NOMO-1 treated with dmso at 0.1 percent for 144 hours (cell line): ENCODE results near the gene MACF1.

Source experiments
- DNase-seq: peaks from one replicate; lab custom pipeline; 2025; ENCODE audit not compliant: unreplicated experiment; lab: John Stamatoyannopoulos, UW

The MACF1 gene

DNA sequence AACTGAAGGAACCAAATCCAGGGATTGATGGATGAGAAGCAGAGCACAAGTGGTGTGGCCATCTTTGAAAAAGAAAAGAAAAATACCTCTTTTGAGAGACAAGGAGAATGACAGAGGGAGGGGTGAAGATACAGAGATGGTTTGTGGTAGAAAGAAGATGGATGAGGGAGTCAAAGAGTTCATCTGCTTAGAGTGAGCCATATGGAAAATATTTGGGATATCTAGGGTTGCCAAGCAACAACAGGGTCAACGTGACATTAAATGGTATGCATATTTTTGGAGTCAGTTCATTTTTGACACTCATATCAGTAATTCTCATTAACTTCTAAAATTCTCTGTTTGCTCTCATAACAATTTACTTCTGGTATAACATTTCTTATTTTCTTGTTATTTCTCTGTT, 50.7 kb downstream of the MACF1 start:
- DNase-seq, result no peak

GRCh38 chr1:39258146-39258924, 53.8 kb downstream of the MACF1 start:
- no peak for DNase-seq

DNA sequence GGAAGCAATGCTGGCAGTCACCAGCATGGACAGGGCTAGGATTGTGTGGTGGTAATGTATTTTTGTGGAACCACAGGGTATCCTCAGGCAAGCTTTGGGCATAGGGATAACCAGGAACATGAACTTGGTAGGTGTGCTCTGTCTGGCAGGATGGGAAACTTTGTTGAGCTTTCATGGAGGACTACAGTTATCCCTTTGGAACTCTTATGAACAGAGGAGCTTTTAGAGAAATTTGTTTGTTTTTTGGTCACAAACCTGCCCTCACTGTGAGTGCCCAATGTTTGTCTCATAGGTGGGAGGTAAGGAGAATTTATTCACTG, 54.4 kb downstream of the MACF1 start:
- no peak for DNase-seq

GRCh38 chr1:39261712-39262221, 57.3 kb downstream of the MACF1 start:
- DNase-seq, result no peak

DNA sequence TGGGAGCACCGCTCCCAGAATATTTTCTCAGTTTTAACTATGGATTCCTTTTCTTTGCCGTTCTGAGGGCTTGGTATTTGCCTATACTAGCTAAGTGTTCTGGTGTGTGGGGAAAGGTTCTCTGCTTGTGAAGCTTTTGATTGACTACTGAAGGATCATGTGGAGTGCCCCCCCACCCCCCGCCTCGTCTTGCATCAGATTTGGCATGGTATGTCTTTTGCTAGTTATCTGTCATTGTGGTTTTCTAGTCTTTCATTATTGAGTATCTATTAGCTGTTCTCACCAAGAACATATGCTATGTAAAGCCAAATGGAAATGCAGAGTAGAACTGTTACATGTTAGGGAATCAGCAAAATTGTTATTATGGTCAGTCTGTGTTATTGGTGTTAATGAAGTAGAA, 58.3 kb downstream of the MACF1 start:
- no peak for DNase-seq

DNA sequence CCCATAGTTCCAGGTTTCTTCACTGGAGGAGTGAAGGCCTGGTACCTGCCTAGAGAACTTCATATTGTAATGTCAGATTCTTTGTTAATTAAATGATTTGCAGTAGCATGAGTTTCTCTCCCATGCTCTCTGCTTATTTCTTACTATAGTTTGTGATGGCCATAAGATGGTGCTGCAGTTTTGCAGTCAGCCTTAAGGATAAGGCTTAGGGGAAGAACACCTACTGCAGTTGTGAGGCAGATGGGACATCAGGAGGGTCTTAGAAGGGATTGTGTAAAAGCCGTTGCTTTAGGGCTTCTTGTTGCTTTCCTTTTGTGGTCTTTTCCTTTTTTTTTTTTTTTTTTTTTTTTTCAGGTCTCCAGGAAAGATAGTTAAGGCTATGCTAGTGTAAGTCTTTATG, 61.8 kb downstream of the MACF1 start:
- DNase-seq, result no peak

- no peak for DNase-seq
Measured at GRCh38 chr1:39266792-39267191, 62.3 kb downstream of the MACF1 start.

- no peak for DNase-seq
Measured at GRCh38 chr1:39268112-39268581, 63.7 kb downstream of the MACF1 start.

GRCh38 chr1:39268906-39269305, 64.4 kb downstream of the MACF1 start:
- no peak for DNase-seq

- no peak for DNase-seq
Measured at GRCh38 chr1:39269349-39269748, 64.9 kb downstream of the MACF1 start.

DNA sequence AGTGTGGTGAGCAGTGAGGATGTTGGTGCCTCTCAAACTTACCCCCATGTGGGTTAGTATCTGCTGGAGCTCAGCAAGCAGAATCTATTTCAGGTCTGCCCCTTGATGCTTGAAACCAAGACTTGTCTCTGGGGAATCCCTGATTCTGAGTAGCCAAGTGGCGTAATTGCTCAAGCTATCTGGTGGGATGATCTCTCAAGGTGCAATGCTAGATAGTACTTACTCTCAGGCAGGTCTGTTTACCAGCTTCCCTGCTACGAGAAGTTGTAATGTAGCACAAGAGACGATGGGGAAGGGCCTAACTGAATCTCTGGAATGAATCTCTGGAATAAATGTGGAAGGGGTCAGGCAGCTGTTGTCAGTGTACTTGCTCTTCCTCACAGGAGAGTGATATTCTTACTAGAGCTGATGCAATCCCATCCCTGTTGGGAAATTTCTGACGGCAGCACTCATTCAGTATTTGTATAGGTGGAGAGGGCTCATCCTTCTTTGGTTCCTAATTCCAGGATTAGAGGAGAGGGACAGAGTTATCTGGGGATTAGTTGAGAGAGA, 65.4 kb downstream of the MACF1 start:
- no peak for DNase-seq

DNA sequence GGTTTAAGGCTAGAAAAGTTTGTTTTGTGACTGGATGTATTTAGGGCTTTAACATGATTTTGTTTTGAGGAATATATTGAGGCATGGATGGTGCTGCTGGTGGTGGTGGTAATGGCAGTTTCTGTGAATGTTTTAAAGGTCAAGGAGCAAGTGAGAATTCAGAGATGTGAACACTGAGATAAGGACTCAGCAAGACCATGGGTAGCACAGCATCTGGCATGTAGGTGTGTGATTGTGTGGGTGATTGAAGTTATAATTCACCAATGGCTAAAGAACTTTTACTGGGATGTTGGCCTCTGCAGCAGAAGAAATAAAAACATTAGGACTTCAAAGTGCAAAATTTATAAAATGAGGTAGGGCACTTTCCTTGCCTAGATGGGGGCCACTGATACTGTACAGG, 65.9 kb downstream of the MACF1 start:
- no peak for DNase-seq

DNA sequence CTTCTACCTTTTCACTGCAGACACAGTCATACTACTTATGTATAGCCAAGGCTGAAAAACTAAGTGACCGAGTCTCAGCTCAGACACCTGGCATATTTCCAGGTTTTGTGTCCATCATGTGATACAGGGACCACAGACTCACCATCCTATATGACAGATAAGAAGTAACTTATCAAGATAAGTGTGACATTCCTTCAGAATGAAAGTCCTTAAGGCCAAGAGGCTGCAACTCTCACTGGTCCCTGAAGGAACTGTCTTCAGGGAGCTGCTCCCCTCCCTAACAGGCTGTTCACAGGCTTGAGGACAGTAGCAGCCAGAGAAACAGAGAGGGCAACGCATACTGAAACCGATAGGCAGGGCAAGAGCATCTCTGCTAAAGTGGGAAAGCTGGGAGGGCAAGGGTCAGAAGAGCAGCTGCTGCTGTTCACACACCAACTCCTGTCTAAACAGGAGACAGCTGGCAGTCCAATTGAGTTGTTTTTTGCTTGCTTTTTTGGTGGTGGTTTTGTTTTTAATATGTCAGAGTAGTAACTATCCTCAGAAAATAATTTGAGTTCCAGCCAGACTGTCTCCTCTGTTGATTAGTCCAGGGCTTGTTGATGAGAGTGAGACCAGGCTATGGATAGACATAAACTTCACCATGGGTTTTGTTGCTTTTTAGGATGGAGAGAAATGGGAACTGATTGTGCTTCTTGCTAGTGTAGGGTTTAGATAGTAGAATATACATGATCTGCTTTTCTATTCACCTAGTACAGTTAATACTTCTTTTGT, 67.7 kb downstream of the MACF1 start:
- no peak for DNase-seq

- no peak for DNase-seq
Measured at GRCh38 chr1:39272798-39273469, 68.4 kb downstream of the MACF1 start.

- DNase-seq, result no peak
Measured at GRCh38 chr1:39275836-39276507, 71.5 kb downstream of the MACF1 start.

- DNase-seq, result no peak
Measured at GRCh38 chr1:39277879-39278278, 73.4 kb downstream of the MACF1 start.

- no peak for DNase-seq
Measured at GRCh38 chr1:39282537-39283216, 78.2 kb downstream of the MACF1 start.

DNA sequence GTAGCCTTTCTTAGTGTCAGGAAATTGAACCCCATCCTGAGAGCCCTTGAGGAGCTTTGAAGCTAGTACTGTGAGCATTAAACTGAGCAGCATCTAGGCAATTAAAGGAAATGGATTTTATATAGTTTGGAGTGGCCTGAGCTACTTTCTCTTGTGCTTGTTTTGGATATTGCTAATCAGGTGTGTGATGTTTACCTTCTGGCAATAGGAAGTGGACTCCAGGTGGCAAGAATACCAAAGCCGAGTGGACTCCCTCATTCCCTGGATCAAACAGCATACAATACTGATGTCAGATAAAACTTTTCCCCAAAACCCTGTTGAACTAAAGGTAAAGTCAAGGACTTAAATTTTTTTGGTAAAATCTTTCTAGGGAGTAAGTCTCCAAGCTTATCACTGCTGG, 79.4 kb downstream of the MACF1 start:
- DNase-seq, result no peak

DNA sequence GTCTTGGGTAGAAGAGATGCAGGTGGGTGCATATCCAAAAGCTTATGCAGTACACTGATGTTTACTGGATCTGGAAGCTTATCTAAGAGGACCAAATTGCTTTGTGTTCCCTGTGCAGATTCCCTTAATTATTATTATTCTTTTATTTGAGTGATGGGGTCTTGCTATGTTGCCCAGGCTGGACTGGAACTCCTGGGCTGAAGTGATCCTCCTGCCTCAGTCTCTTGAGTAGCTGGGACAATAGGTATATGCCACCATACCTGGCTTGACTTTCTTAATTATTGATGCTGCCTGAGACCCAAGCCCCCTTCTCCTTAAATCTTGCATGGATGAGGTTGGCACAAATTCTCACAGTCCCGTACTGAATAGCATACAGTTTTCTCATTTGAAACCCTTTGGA, 83.0 kb downstream of the MACF1 start:
- no peak for DNase-seq

GRCh38 chr1:39288735-39289465, 84.4 kb downstream of the MACF1 start:
- DNase-seq, result no peak
